C4-2B (cell line): ENCODE measurements around the gene CCDC85C.

Experiments
- CTCF ChIP-seq: fragments of 450-650 bp; conservative IDR thresholded peaks from 2 replicates; pipeline ENCODE4 v1.5.1; 2017; ENCODE audit warnings: mild to moderate bottlenecking
- ZFX ChIP-seq: fragments of 450-650 bp; IDR thresholded peaks from 2 replicates; pipeline ENCODE4 v1.6.1; 2017

GRCh38 chr14:99574099-99574880 lies 29.7 kb downstream of the CCDC85C start:
- TF ChIP-seq CTCF, result no peak
- no peak for TF ChIP-seq ZFX
